GM21360 (cell line): ENCODE results near the gene PRKD3.
"Not testable (repeated sequence)": the region's sequence is repeated elsewhere in the genome, so short reads cannot be mapped to it uniquely, and the experiment has no call there.

Source experiments
- ATAC-seq: cut with Tn5 transposase; IDR thresholded peaks from one replicate; pipeline ENCODE4 v1.9.1; 2021; ENCODE audit warnings: mild to moderate bottlenecking, moderate library complexity; ENCODE audit not compliant: unreplicated experiment

PRKD3 gene

DNA sequence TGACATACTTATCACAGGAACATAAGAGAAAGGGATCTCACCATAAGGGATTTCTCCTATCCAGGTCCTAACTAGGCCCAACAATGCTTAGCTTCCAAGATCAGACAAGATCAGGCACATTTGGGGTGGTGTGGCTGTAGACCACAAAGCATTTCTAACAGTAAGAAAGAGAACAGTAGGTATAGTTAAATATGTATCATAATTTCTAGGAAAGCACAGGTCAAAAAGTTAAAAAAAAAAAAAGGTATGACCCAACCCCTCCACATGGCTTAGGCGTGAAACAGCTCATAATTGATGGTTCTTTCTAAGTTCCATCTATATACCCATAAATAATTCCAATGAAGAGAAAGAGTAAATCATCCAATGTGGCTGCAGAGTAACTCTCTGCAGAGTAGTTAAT is 6.9 kb downstream of the PRKD3 start:
- no peak for ATAC-seq

DNA sequence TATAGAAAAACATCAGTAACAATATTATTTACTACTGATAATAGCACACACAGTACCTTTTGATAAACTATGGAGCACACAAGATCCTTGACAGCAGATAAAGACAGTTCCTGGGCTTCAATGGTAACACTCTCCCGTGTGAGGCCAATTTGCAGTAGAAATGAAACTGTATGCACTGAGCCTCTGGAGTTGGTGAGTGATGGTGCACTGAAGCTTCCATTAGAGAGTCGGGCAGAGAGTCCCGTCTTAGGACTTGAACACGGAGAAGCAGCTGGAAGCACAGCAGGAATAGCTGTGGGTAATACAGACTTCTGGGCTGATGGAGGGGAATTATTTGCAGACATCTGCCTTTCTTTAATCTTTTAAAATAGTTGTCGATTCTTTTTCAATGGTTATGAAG is 8.5 kb downstream of the PRKD3 start:
- no peak for ATAC-seq

DNA sequence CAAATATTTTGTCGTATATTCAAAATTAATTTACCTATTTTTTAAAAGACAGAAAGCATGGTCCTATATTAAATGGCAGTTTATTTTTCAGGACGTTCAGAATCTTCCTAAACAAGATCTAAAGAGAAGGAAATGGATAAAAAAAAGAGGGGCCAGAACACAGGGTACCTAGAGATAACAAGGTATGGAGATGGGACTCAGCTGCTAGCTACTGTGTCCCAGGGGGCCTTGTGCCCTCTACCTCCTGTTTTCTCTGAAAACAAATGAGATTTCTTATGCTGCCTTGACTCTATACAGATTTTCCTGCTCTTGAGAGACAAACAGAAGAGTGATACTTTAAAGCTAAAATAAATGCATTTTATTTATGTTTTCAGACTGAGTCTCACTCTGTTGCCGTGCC is 9.3 kb downstream of the PRKD3 start:
- ATAC-seq: no peak

DNA sequence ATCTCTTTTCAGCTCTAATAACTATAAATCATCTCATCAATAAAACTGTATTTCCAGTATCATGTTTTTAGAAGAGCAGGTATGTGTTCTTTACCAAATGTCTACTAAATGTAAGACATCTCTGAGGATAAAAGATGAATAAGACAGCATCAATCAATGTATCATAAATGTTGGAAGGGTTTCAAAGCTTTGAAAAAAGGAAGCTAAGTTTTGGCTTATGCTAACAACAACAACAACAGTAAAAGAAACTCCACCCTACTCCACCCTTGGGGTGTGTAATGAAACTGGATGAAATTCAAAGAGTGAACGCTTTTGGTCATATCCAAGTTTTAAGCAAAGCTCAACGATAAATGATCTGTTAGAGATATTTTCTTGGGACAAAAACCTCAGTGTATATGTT is 17.1 kb downstream of the PRKD3 start:
- ATAC-seq: no peak

DNA sequence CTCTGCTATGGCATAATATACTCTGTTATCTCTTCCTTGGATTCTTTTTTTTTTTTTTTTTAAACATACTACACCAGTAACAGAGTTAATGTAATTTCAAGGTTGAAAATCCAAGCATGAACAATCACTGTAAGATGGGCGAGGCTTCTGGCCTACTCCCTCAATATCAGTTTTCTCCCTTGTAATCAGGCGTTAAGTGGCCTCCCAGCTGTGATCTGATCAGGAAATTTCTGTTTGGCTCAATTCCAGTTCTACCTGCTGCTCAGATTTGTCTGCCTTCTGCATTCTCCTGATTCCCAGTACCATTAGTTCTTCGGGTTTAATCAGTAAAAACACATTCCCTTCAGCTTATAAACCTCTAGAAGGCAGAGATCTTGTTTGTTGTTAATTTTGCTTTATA is 18.6 kb downstream of the PRKD3 start:
- ATAC-seq: no peak

DNA sequence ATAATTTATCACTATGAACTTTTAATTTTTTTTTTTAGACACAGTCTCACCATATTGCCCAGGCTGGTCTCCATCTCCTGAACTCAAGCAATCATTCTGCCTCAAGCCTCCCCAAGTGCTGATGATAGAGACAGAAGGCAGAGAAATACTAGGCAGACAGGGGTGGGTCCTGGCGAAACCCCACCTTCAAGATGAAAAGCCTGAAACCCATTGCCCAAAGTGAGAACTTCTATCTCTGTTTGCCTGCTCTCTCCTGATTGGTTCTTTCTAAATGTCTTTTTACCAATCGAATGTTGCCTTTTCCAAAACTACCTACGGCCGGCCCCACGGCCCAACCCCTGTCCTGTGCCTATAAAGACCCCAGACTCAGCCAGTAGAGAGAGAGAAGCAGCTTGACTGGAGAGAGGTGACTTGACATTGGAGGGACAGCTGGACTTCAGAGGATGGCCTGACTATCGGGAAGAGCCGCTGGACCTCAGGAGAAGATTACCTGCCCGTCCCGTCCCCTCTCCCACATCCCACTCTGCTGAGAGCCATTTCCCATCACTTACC is 21.9 kb downstream of the PRKD3 start:
- ATAC-seq: no peak

DNA sequence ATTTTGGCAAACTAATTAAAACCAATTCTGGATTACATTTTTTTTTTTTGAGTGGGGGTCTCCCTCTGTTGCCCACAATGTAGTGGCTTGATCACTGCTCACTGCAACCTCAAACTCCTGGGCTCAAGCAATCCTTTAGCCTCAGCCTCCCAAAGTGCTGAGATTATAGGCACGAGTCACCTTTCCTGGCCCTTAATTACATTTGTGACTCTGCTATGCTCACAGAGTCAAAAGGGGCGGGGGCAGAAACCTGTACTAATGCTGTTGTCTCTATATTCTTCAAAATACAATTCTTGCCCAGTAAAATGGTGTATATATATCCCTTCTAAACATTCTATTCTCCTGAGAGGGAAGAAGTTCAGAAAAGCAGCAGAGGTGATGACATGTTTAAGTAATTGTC is 23.2 kb downstream of the PRKD3 start:
- no peak for ATAC-seq

DNA sequence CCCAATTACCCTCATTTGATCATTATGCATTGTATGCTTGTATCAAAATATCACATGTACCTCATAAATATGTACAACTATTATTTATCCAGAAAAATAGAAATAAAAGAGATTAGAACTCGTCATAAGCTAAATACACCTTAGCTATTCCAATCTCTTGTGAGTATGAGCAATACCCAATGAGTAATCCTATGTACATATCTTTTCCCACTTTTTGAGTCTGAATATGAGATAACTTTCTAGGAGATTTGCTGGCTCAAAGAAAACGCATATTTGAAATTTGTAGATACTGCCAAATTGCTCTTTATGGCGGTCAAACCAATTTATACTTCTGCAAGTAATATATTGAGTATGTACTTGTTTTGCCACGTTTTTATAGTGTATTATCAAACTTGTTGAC is 24.1 kb downstream of the PRKD3 start:
- no peak for ATAC-seq

DNA sequence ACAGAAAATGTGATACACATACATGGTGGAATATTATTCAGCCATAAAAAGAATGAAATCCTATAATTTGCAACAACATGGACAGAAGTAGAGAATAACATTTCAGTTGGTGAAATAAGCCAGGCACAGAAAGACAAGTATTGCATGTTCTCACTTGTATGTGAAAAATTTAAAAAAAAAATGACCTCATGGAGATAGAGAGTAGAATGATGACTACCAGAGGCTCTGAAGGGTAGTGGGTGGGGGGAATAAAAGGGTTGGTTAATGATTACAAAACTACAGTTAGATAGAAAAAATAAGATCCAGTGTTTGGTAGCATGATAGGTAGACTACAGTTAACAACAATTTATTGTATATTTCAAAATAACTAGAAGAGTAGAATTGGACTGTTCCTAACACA is 24.5 kb downstream of the PRKD3 start:
- ATAC-seq: no peak

DNA sequence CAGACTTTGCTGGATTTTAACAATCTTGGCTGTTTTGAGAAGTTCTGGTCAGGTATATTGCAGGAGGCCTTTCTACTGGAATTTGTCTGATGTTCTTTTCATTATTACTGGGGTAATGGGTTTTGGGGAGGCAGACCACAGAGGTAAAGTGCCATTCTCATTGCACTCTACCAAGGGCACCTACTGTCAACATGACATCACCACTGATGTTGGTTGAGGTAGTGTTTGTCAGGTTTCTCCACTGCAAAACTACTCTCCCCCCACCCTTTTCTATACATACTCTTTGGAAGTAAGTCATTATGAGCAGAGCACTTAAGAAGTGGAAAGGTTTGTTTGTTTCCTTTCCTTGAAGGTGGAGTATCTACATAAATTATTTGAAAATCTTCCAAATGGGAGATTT is 27.0 kb downstream of the PRKD3 start:
- no peak for ATAC-seq

DNA sequence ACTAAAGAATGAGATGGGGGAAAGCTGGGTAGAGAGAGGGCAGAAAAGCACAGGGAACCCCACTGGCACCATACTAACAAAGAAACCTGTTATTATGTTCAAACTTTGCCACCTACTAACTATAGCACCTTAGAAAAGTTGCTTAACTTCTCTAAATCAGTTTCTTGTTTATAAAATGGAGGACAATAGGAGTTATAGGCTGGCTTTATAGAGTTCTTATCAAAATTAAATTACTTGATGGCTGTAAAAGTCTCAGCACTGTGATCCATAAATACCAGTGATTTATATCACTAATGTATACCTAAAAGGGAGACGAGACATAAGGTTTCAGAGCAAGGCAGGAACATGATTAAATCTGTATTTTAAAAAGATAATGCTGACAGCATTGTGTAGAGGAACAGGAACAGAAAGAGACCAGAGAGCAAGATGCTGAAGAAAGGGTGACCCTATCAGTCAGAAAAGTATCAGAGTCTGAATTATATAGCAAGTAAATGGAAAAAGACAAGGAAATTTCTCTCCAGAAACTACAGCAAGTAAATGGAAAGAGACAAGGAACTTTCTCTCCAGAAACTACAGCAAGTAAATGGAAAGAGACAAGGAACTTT is 29.1 kb downstream of the PRKD3 start:
- ATAC-seq: no peak

DNA sequence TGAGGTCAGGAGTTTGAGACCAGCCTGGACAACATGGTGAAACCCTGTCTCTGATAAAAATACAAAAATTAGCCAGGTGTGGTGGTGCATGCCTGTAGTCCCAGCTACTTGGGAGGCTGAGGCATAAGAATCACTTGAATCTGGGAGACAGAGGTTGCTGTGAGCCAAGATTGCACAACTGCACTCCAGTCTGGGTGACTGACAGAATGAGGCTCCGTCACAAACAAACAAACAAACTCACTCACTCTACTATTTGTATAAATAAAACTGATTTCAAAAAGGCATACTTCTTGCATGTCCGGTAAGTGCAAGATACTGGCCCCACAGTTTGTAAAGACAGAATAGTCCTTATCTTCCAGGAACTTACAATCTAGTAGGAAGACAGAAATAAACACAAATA is 29.8 kb downstream of the PRKD3 start:
- ATAC-seq: not testable (repeated sequence)

DNA sequence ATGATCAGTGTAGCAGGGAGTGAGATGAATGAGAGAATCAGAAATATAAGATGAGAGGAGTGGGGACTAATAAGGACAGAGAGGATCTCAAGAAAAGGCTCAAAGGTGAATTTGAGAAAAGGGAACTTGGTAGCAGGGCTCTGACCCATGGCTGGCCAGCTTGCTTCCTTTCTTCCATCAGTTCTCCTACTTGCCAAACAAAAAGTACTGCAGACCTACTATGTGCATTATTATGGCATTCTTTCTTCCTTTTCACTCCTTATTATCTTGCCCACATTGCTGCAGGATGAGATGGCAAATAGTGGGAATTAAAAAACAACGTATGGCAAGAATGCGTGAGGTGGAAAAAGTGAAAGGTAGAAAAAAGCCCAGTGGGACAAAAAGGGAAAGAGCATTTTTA is 33.0 kb downstream of the PRKD3 start:
- no peak for ATAC-seq

DNA sequence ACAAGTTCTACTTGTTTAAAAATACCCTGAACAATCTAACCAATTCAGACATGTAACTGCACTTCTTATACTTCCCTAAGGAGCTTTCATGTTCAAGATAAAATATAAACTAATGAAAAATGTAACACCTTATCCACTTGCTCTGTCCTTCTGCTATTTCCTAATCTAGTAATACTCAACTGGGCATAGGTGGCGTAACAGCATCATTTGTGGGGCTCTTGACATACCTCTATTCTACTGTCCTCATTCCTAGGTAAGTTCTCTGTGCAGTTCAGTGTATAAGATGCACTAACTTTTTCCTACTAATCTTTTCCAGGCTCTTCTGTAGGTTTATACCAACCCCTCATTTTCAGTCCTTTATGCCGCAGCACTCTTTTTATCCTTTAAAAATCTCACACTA is 36.7 kb downstream of the PRKD3 start:
- no peak for ATAC-seq

DNA sequence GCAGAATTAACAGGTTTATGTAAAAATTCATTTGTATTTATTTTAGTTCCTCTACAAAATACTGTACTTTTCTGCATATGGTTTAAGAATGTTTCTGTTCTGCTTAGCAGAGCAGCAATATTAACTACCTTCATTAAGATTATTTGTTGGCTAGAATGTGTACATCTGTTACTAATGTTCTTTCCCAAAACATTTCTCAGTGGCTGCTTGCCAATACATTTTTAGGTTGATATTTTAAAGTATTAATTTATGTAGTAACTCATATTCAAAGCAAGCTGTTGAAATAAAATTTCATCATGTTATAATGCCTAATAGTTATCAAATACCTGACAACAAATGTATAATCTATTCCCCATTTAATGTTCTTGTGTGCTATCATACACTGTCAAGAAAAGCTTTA is 40.3 kb downstream of the PRKD3 start:
- no peak for ATAC-seq

DNA sequence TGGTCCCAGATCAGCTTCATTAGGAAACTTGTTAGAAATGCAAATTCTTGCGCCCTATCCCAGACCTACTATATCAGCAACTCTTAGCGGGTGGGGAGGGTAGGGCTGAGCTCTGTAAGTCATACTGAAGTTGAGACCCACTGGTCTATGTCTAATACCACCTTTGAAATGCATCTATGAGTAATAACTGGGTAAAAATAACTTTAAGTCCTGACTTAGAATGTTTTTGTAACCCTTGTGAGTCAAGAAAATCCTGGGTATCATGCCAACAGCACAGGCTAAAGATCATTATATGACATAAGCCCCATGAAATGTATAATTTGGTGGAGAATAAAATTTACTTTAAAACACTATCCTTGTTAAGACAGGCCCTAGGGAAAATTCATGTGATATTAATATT is 41.4 kb downstream of the PRKD3 start:
- no peak for ATAC-seq

DNA sequence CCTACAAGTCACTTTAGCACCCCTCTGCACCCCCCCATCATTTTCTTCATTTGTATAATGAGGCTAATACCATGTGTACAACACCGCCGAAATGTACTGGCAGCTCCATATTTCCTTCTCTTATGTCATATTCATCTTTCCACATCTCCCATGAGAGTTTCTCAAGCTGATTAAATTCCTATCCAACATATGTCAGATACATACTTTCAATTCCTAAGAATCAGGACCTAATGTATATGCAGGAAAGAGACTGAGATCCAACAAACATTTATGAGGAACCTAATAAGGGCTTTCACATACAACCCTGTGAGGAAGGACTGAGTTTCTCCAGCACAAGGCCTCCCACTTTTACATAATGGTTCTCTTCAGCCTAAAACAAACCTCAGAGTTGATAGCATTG is 41.9 kb downstream of the PRKD3 start:
- ATAC-seq: no peak

DNA sequence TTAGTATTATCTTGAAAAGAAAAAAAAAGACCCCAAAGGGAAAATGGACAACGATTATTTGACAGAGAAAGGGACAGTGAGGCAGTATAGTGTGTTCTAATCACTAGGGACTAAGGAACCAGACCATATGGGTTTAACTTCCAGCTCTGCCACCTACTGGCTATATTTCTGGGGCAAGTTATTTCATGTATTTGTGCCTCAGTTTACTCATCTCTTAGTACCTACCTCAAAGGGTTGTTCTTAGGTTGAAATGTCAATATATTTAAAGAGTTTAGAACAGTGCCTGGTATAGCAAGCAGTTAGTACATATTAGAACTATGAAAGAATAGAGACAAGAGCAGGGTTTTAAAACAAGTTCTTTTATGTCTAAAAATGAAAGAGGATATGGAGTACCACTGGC is 42.7 kb downstream of the PRKD3 start:
- no peak for ATAC-seq

DNA sequence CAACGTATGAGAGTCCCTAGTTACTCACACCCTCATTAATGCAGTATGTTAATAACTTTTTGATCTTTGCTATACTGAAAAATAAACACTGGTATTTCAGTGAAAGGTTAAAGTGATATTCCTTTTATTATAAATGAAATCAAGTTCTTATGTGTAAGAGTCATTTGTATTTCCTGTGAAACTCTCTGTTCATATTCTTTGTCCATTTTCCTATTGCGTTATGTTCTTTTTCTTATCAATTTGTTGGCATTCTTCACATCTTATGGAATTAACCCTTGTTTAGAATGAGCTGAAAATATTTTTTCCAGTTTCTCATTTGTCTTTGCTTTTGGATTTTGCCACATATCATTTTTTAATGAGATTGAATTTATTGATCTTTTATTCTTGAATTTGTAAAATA is 48.3 kb downstream of the PRKD3 start:
- no peak for ATAC-seq
